Testis (tissue), 5 donors: ENCODE measurements around the gene ITPRID1. TPM values are rescaled to one million over a fixed set of nuclear protein-coding genes. Genes with fewer than 3 reads are reported as not detected.
"Not testable (repeated sequence)": the region's sequence is repeated elsewhere in the genome, so short reads cannot be mapped to it uniquely, and the experiment has no call there.

Experiments used
- DNase-seq: peaks from one replicate; pipeline ENCODE4 v3.0.0-alpha.2; 2019
- H3K27ac ChIP-seq, 2 donors: fragments of 200-600 bp; sonication (generic); one replicate each; pipeline ENCODE4 v1.5.1; 2019
- H3K27me3 ChIP-seq: fragments of 200-600 bp; sonication (generic); one replicate; pipeline ENCODE4 v1.5.1; 2019
- H3K36me3 ChIP-seq: fragments of 200-600 bp; sonication (generic); one replicate; pipeline ENCODE4 v1.5.1; 2017; ENCODE audit warnings: low read depth; ENCODE audit errors: missing control alignments
- H3K4me1 ChIP-seq: fragments of 200-600 bp; sonication (generic); one replicate; pipeline ENCODE4 v1.5.1; 2019
- H3K4me3 ChIP-seq, 2 donors: fragments of 200-600 bp; sonication (generic); one replicate each; pipeline ENCODE4 v1.5.1; 2017 to 2019
- H3K9me3 ChIP-seq: fragments of 200-600 bp; sonication (generic); one replicate; pipeline ENCODE4 v1.5.1; 2017
- POLR2A ChIP-seq: fragments of 450-650 bp; IDR thresholded peaks from one replicate; pipeline ENCODE4 v1.6.1; 2017; ENCODE audit warnings: antibody characterized with exemption, mild to moderate bottlenecking, moderate library complexity
- WGBS, 2 donors: methylation state at CpG; one replicate each; pipeline ENCODE4 v1.1.5; 2018; 5-methylcytosine and 5-hydroxymethylcytosine counted together
- intact Hi-C: fragments of 100-400 bp; cut with DNase I; formaldehyde crosslinking; loops from one replicate; pipeline ENCODE4 v1.15.1; 2023; ENCODE audit warnings: low total_unique reads
- long read RNA-seq, 2 donors: transcript quantifications; one replicate each; lab custom pipeline, GENCODE V29; 2026
- polyA plus RNA-seq: library from polyadenylated mRNA; stranded (reverse); fragments of 350-450 nt; fragmentation: Illumina TruSeq; extraction: RNeasy Lipid Tissue Mini Kit (QIAGEN cat#74804); gene quantifications from one replicate; pipeline ENCODE4 v1.2.3, GENCODE V29; 2014; ENCODE audit warnings: low read depth, low replicate concordance; ENCODE audit not compliant: insufficient read depth
- total RNA-seq, 2 donors: library from RNA; depleted of rRNA; stranded (reverse); fragments of >200 nt; gene quantifications; one replicate each; pipeline ENCODE4 v1.2.3, GENCODE V29; 2016
- TF ChIP-seq, protein P1 (sequence below), 3 experiments: fragments of 450-650 bp in 2 of 3; fragments of 200-600 bp in 1 of 3; sonication (generic) in 1 of 3; IDR thresholded peaks; one replicate each; pipeline ENCODE4 v1.5.1; 2016 to 2019; ENCODE audit warnings: antibody characterized with exemption in 3 of 3, mild to moderate bottlenecking in 2 of 3, moderate library complexity in 1 of 3

The ITPRID1 gene
- total RNA-seq: 1 to 10 TPM; 1.6 to 2.3 TPM
- polyA plus RNA-seq: 2.1 TPM
- long read RNA-seq, donor 1: 0 reads
- long read RNA-seq, donor 2: 0 reads

DNA sequence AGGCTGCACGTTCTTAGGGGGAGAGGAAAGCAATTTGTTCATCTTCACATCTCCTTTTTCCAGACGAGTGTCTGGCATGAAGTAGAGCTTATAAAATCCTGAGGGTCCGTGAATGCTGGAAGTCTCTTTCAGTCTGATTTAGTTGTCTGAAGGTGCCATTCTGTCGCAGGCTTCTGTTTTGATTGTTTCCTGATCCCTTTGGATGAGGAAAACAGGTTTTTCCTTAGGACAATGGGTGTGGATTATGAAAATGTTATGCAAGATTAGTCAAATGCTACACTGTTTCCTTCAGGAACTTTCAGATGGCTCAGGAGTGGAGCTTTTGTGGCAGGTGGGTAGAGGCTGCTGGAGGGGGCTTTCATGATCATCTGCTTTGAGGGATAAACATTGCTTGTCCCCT, at the start of gene ITPRID1:
ITPRID1 (plus strand) TSS at position 301 of the 400 bp plus-strand sequence. CDS start 38,935 bp downstream, outside the sequence.
- WGBS, 2 donors: 69 to 75% methylated on average over 4 of the region's 4 CpGs
- intact Hi-C loops: no loop called here
- Histone ChIP-seq H3K27ac (no peak within 1 kb of the TSS), H3K27me3 (no peaks in the 10 kb centered on the region), H3K4me3 (no peak within 1 kb of the TSS), H3K36me3 (no peaks in the 10 kb centered on the region), H3K4me1 (no peaks in the 10 kb centered on the region), H3K9me3 (no peaks in the 10 kb centered on the region)
- no peak for TF ChIP-seq POLR2A
- TF ChIP-seq, protein P1, sequence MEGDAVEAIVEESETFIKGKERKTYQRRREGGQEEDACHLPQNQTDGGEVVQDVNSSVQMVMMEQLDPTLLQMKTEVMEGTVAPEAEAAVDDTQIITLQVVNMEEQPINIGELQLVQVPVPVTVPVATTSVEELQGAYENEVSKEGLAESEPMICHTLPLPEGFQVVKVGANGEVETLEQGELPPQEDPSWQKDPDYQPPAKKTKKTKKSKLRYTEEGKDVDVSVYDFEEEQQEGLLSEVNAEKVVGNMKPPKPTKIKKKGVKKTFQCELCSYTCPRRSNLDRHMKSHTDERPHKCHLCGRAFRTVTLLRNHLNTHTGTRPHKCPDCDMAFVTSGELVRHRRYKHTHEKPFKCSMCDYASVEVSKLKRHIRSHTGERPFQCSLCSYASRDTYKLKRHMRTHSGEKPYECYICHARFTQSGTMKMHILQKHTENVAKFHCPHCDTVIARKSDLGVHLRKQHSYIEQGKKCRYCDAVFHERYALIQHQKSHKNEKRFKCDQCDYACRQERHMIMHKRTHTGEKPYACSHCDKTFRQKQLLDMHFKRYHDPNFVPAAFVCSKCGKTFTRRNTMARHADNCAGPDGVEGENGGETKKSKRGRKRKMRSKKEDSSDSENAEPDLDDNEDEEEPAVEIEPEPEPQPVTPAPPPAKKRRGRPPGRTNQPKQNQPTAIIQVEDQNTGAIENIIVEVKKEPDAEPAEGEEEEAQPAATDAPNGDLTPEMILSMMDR (IDR thresholded peaks at IDR 0.05): no peak
- DNase-seq: no peak

DNA sequence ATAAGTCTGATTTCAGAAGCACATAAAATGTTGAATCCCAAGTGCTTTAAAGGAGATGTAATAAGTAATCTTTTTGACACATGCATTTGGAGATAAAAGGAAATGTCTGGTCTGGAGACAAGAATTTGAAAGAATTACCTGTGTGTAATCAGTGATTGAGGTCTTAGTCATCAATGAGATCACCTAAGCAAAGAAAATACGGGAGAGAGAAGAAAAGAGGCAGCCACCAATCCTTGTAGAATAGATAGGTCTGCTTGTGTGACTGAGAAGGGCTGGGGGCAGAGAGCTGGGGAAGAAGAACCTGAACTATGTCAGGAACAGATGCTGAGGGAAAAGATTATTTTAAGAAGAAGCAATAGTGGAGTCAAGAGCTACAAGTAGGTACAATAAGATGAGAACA, 49.3 kb upstream of the ITPRID1 start:
- no peak for TF ChIP-seq POLR2A
- TF ChIP-seq, protein P1 (IDR thresholded peaks at IDR 0.05): no peak
- Histone ChIP-seq H3K36me3 (no peaks in the 10 kb centered on the region), H3K4me1 (no peaks in the 10 kb centered on the region), H3K9me3 (no peaks in the 10 kb centered on the region), H3K27me3 (no peaks in the 10 kb centered on the region), H3K4me3 (no peak overlapping the region), H3K27ac (no peak overlapping the region)
- DNase-seq: no peak
- 85% methylated on average over 1 of the region's 1 CpG for WGBS, 2 donors
- intact Hi-C loops: loop anchor here (10.0 kb wide), 1 partner anchor 950 kb away; no protein-coding TSS in a partner anchor

DNA sequence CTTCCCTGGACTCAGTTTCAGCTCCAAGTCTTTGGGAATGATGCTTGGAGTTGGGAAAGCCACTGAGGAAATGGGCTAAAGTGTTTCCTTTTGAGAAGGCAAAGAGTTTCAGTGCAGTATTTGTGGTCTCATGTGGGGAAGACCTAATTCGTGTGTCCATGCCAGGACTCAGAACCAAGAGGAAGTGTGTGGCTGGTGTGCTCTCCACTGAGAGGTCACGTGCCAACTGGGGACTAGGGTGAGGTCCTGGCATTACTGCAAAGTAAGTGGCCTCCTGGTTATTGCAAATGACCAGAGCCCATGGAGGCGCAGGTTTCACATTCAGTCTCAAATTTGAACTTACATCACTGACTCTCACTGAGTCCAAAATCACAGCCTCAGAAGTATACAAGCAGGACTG, 48.6 kb upstream of the ITPRID1 start:
- 70 to 77% methylated on average over 3 of the region's 3 CpGs for WGBS, 2 donors
- H3K4me1 ChIP-seq: no peaks in the 10 kb centered on the region
- H3K27me3 ChIP-seq: no peaks in the 10 kb centered on the region
- DNase-seq: no peak
- H3K4me3 ChIP-seq: no peak overlapping the region
- TF ChIP-seq, protein P1 (IDR thresholded peaks at IDR 0.05): no peak
- TF ChIP-seq POLR2A: no peak
- no peak overlapping the region for H3K27ac ChIP-seq
- intact Hi-C loops: loop anchor here (10.0 kb wide), 1 partner anchor 950 kb away; no protein-coding TSS in a partner anchor
- no peaks in the 10 kb centered on the region for H3K36me3 ChIP-seq
- H3K9me3 ChIP-seq: no peaks in the 10 kb centered on the region

DNA sequence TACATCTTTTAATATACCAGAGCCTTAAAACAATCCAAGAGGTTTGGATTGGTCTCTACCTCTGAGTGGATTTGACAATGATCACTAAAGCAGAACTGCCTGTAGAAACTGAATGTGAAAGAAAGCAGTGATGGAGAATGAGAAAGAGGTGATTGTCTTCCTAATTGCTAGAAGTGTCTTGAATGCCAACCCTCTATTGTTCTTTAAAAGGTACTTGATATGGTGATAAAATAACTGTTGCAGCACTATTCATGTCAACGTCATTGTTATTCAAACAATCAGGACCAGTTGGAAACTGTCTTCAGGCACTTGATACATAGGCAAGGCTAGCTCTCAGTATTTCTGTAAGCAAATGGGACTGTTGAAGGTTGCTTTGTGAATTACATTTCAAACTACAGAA, 47.9 kb upstream of the ITPRID1 start:
- no peaks in the 10 kb centered on the region for H3K36me3 ChIP-seq
- no peak overlapping the region for H3K4me3 ChIP-seq
- no peak for DNase-seq
- H3K27ac ChIP-seq: no peak overlapping the region
- TF ChIP-seq, protein P1 (IDR thresholded peaks at IDR 0.05): no peak
- TF ChIP-seq POLR2A: no peak
- no peaks in the 10 kb centered on the region for H3K9me3 ChIP-seq
- intact Hi-C loops: loop anchor here (10.0 kb wide), 1 partner anchor 949 kb away; no protein-coding TSS in a partner anchor
- H3K4me1 ChIP-seq: no peaks in the 10 kb centered on the region
- 24 to 31% methylated on average over 1 of the region's 1 CpG for WGBS, 2 donors
- no peaks in the 10 kb centered on the region for H3K27me3 ChIP-seq

DNA sequence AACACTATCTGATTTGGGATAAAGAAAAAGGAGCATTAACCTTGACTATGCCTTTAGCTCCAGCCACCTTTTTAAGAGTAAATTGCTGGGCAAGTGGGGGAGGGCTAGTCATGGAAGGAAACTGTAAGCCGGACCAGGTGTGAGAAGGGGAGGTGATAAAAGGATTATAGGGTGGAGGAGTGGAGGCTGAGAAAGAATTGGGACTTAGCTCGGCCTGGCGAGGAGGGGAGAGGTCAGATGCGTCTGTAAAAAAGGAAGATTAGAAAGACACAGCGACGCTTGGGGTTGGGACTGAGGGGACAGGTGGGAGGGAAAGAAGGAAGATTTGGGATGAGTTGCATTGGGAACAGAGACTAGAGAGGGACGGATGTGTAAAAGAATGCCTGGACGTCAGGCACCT, 43.0 kb upstream of the ITPRID1 start:
- H3K27me3 ChIP-seq, DNase-seq, H3K36me3 ChIP-seq, H3K4me1 ChIP-seq, H3K27ac ChIP-seq, H3K9me3 ChIP-seq, H3K4me3 ChIP-seq, intact Hi-C loops: not testable (repeated sequence)
- WGBS, 2 donors: 59 to 68% methylated on average over 8 of the region's 8 CpGs
